ENCODE results near the gene ATG9B.

Gene ATG9B

DNA sequence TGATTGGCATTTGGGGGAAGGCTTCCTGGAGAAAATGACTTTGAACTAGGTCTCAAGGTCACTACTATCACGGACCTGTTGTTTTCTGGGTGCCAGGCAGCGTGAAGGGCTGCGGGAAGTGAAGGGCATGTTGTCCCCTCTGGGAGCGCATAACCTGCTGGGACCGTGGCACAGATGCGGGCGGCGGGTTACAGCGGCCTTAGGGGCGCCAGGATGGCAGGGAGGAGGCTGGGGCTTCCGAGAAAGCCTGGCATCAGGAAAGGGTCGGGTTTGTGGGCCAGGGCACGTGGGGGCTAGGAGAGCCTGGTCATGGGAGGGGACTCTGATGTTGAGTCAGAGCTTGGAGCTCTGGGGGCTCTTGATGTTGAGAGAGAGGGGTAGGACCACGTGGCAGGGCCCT, 41.2 kb upstream of the ATG9B start:
- peaks cover 64 to 67% of the 10 kb centered on the region in 2 experiments for H3K36me3 ChIP-seq (ENCODE audit: control insufficient read depth in 1 of 2, insufficient read depth in 2 of 2, low read depth in 1 of 2, low read length in 2 of 2)
- no peaks in the 10 kb centered on the region for H3K27me3 ChIP-seq (ENCODE audit: control insufficient read depth in 1 of 2, insufficient read depth in 1 of 2, low read length in 2 of 2)
- no peak overlapping the region for H2BK120ac ChIP-seq (ENCODE audit: low read depth, low read length)
- H3K27ac ChIP-seq (ENCODE audit: low read length, poor library complexity, severe bottlenecking) = no peak overlapping the region
- no peak overlapping the region for H2AFZ ChIP-seq (ENCODE audit: low read depth, low read length)
- H3K9ac ChIP-seq (ENCODE audit: low read length) = no peak overlapping the region
- H3K4ac ChIP-seq (ENCODE audit: low read depth in 1 of 2, low read length in 2 of 2) = no peak overlapping the region
- no peak overlapping the region for H2BK15ac ChIP-seq (ENCODE audit: low read depth, poor library complexity, severe bottlenecking)
- H3K14ac ChIP-seq (ENCODE audit: low read length in 2 of 2) = no peak overlapping the region
- no peak overlapping the region for H3K4me3 ChIP-seq (ENCODE audit: insufficient read depth in 1 of 2, low read depth in 1 of 2, low read length in 2 of 2)
- H4K91ac ChIP-seq (ENCODE audit: low read length) = no peak overlapping the region
- H3K4me1 ChIP-seq (ENCODE audit: control insufficient read depth, insufficient read depth, low read depth, low read length) = peaks cover 49% of the 10 kb centered on the region
- no peak overlapping the region for H3K23ac ChIP-seq (ENCODE audit: low read length in 2 of 2)
- H3K4me2 ChIP-seq (ENCODE audit: low read length, poor library complexity, severe bottlenecking) = no peak overlapping the region
- no peak for DNase-seq
- no peak overlapping the region for H2BK5ac ChIP-seq (ENCODE audit: low read depth, low read length, poor library complexity, severe bottlenecking)
- H3K9me3 ChIP-seq (ENCODE audit: control insufficient read depth, low read length) = no peaks in the 10 kb centered on the region
- WGBS = 97% methylated on average over 14 of the region's 14 CpGs
- H3K18ac ChIP-seq (ENCODE audit: low read depth in 1 of 2, low read length in 2 of 2) = no peak overlapping the region
- H4K8ac ChIP-seq (ENCODE audit: low read length) = no peak overlapping the region
- H2AK5ac ChIP-seq (ENCODE audit: low read length, severe bottlenecking) = no peak overlapping the region
- H3K79me1 ChIP-seq (replicated peaks; ENCODE audit: low read length, poor library complexity, severe bottlenecking) = peaks cover 36% of the 10 kb centered on the region
- no peak overlapping the region for H2BK12ac ChIP-seq (ENCODE audit: low read length in 2 of 2)

DNA sequence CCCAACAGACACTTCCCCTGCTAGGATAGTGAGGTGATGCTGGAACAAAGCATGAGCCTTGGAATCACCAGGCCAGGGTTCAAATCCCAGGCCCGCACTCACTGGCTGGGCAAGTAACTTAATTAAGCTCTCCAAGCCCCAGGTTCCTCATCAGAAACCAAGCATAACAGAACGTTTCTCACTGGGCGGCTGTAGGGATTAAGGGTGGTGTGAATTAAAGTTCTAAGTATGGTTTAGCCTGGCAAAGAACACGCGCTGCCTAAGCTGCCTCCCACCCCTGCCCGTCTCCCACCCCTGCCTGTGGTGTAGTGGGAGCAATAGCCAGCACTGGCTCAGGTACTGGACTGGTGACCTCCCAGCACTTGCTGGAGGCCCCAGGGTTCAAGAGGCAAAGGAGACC, 40.7 kb upstream of the ATG9B start:
- Histone ChIP-seq H2AFZ (ENCODE audit: low read depth, low read length) (no peak overlapping the region), H2AK5ac (ENCODE audit: low read length, severe bottlenecking) (no peak overlapping the region), H4K8ac (ENCODE audit: low read length) (no peak overlapping the region), H3K27me3 (ENCODE audit: control insufficient read depth in 1 of 2, insufficient read depth in 1 of 2, low read length in 2 of 2) (no peaks in the 10 kb centered on the region), H3K14ac (ENCODE audit: low read length in 2 of 2) (no peak overlapping the region), H3K4me3 (ENCODE audit: insufficient read depth in 1 of 2, low read depth in 1 of 2, low read length in 2 of 2) (no peak overlapping the region), H3K4ac (ENCODE audit: low read depth in 1 of 2, low read length in 2 of 2) (no peak overlapping the region), H3K9me3 (ENCODE audit: control insufficient read depth, low read length) (no peaks in the 10 kb centered on the region), H3K4me1 (ENCODE audit: control insufficient read depth, insufficient read depth, low read depth, low read length) (peaks cover 50% of the 10 kb centered on the region), H3K79me1 (replicated peaks; ENCODE audit: low read length, poor library complexity, severe bottlenecking) (peaks cover 31% of the 10 kb centered on the region), H2BK15ac (ENCODE audit: low read depth, poor library complexity, severe bottlenecking) (no peak overlapping the region), H4K91ac (ENCODE audit: low read length) (peak overlapping the region; percentile 45), H3K36me3 (ENCODE audit: control insufficient read depth in 1 of 2, insufficient read depth in 2 of 2, low read depth in 1 of 2, low read length in 2 of 2) (peaks cover 58 to 62% of the 10 kb centered on the region in 2 experiments), H2BK120ac (ENCODE audit: low read depth, low read length) (no peak overlapping the region), H2BK5ac (ENCODE audit: low read depth, low read length, poor library complexity, severe bottlenecking) (no peak overlapping the region), H3K23ac (ENCODE audit: low read length in 2 of 2) (no peak overlapping the region), H3K27ac (ENCODE audit: low read length, poor library complexity, severe bottlenecking) (no peak overlapping the region), H3K9ac (ENCODE audit: low read length) (no peak overlapping the region), H3K18ac (ENCODE audit: low read depth in 1 of 2, low read length in 2 of 2) (no peak overlapping the region), H2BK12ac (ENCODE audit: low read length in 2 of 2) (no peak overlapping the region), H3K4me2 (ENCODE audit: low read length, poor library complexity, severe bottlenecking) (no peak overlapping the region)
- WGBS = 100% methylated on average over 5 of the region's 6 CpGs
- DNase-seq = no peak

DNA sequence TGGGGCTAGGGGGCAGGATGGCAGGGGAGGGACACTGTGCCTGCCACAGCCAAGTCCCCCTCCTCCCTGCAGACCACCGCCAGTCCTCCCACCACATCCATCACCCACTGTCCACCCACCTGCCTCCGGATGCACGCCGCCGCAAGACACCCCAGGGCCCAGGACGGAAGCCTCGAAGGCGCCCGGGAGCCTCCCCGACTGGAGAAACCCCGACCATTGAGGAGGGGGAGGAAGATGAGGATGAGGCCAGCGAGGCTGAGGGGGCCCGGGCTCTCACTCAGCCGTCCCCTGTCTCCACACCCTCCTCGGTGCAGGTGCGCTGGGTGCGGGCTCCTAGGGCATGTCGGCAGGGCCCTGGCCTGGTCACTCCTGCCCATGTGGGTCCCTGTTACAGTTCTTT, 40.2 kb upstream of the ATG9B start:
- Histone ChIP-seq H3K4me1 (ENCODE audit: control insufficient read depth, insufficient read depth, low read depth, low read length) (peaks cover 50% of the 10 kb centered on the region), H3K79me1 (replicated peaks; ENCODE audit: low read length, poor library complexity, severe bottlenecking) (peaks cover 26% of the 10 kb centered on the region), H3K9ac (ENCODE audit: low read length) (no peak overlapping the region), H2BK12ac (ENCODE audit: low read length in 2 of 2) (no peak overlapping the region), H2BK15ac (ENCODE audit: low read depth, poor library complexity, severe bottlenecking) (no peak overlapping the region), H2BK120ac (ENCODE audit: low read depth, low read length) (no peak overlapping the region), H2BK5ac (ENCODE audit: low read depth, low read length, poor library complexity, severe bottlenecking) (no peak overlapping the region), H2AK5ac (ENCODE audit: low read length, severe bottlenecking) (no peak overlapping the region), H3K27me3 (ENCODE audit: control insufficient read depth in 1 of 2, insufficient read depth in 1 of 2, low read length in 2 of 2) (no peaks in the 10 kb centered on the region), H3K4ac (ENCODE audit: low read depth in 1 of 2, low read length in 2 of 2) (no peak overlapping the region), H3K4me3 (ENCODE audit: insufficient read depth in 1 of 2, low read depth in 1 of 2, low read length in 2 of 2) (no peak overlapping the region), H3K18ac (ENCODE audit: low read depth in 1 of 2, low read length in 2 of 2) (no peak overlapping the region), H3K4me2 (ENCODE audit: low read length, poor library complexity, severe bottlenecking) (no peak overlapping the region), H2AFZ (ENCODE audit: low read depth, low read length) (no peak overlapping the region), H3K14ac (ENCODE audit: low read length in 2 of 2) (no peak overlapping the region), H3K23ac (ENCODE audit: low read length in 2 of 2) (no peak overlapping the region), H3K27ac (ENCODE audit: low read length, poor library complexity, severe bottlenecking) (no peak overlapping the region), H3K36me3 (ENCODE audit: control insufficient read depth in 1 of 2, insufficient read depth in 2 of 2, low read depth in 1 of 2, low read length in 2 of 2) (peaks cover 53 to 57% of the 10 kb centered on the region in 2 experiments), H4K91ac (ENCODE audit: low read length) (peak overlapping the region; percentile 45), H3K9me3 (ENCODE audit: control insufficient read depth, low read length) (no peaks in the 10 kb centered on the region), H4K8ac (ENCODE audit: low read length) (no peak overlapping the region)
- 98% methylated on average over 18 of the region's 18 CpGs for WGBS
- DNase-seq = no peak

DNA sequence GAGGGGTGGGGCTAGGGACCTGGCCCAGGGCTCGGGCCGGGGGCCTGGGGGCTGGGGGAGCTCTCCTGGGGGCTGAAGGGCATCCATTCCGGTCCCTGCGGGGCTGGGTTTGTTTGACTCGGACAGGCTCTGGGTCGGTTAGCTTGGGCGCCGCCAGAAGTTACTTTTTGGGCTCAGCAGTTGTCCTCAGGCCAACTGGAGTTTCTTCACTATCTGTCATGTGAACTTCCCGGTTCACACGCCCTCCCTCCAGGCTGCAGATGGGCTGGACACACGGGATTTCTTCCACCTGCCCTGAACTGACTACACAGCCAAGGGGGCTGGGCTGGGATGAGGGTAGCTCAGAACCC, 38.9 kb upstream of the ATG9B start:
- H3K18ac ChIP-seq (ENCODE audit: low read depth in 1 of 2, low read length in 2 of 2) = no peak overlapping the region
- DNase-seq = peak; percentile 85
- no peak overlapping the region for H3K23ac ChIP-seq (ENCODE audit: low read length in 2 of 2)
- 23% methylated on average over 11 of the region's 11 CpGs for WGBS
- H3K4me1 ChIP-seq (ENCODE audit: control insufficient read depth, insufficient read depth, low read depth, low read length) = peaks cover 58% of the 10 kb centered on the region
- H3K4ac ChIP-seq (ENCODE audit: low read depth in 1 of 2, low read length in 2 of 2) = peak overlapping the region in 1 of 2 experiments; percentile 42
- H3K27me3 ChIP-seq (ENCODE audit: control insufficient read depth in 1 of 2, insufficient read depth in 1 of 2, low read length in 2 of 2) = no peaks in the 10 kb centered on the region
- H3K27ac ChIP-seq (ENCODE audit: low read length, poor library complexity, severe bottlenecking) = peak overlapping the region; percentile 81
- H2BK15ac ChIP-seq (ENCODE audit: low read depth, poor library complexity, severe bottlenecking) = peak overlapping the region; percentile 88
- peak overlapping the region; percentile 48 for H2BK5ac ChIP-seq (ENCODE audit: low read depth, low read length, poor library complexity, severe bottlenecking)
- H2BK120ac ChIP-seq (ENCODE audit: low read depth, low read length) = peak overlapping the region; percentile 76
- peak overlapping the region; percentile 23 for H2AK5ac ChIP-seq (ENCODE audit: low read length, severe bottlenecking)
- H3K9ac ChIP-seq (ENCODE audit: low read length) = peak overlapping the region; percentile 29
- H4K8ac ChIP-seq (ENCODE audit: low read length) = no peak overlapping the region
- no peak overlapping the region for H4K91ac ChIP-seq (ENCODE audit: low read length)
- H3K4me3 ChIP-seq (ENCODE audit: insufficient read depth in 1 of 2, low read depth in 1 of 2, low read length in 2 of 2) = peak overlapping the region; percentile 55 to 57
- H3K9me3 ChIP-seq (ENCODE audit: control insufficient read depth, low read length) = no peaks in the 10 kb centered on the region
- H3K36me3 ChIP-seq (ENCODE audit: control insufficient read depth in 1 of 2, insufficient read depth in 2 of 2, low read depth in 1 of 2, low read length in 2 of 2) = peaks cover 43 to 50% of the 10 kb centered on the region in 2 experiments
- no peak overlapping the region for H3K14ac ChIP-seq (ENCODE audit: low read length in 2 of 2)
- peaks cover 22% of the 10 kb centered on the region for H3K79me1 ChIP-seq (replicated peaks; ENCODE audit: low read length, poor library complexity, severe bottlenecking)
- H3K4me2 ChIP-seq (ENCODE audit: low read length, poor library complexity, severe bottlenecking) = peak overlapping the region; percentile 76
- H2BK12ac ChIP-seq (ENCODE audit: low read length in 2 of 2) = peak overlapping the region in 1 of 2 experiments; percentile 23
- H2AFZ ChIP-seq (ENCODE audit: low read depth, low read length) = no peak overlapping the region
